Neuronal stem cell (in vitro differentiated cells): ENCODE measurements around the gene DENND6B.

ENCODE experiments used
- DNase-seq: peaks from one replicate; pipeline ENCODE4 v3.0.0-alpha.2; 2013; ENCODE audit warnings: low spot score
- H2AFZ ChIP-seq: one replicate; pipeline ENCODE4 v1.6.1; 2013; ENCODE audit warnings: mild to moderate bottlenecking, low read length, inconsistent platforms
- H2AK5ac ChIP-seq: 2 replicates; pipeline ENCODE4 v1.6.1; 2013; ENCODE audit warnings: low read depth, mild to moderate bottlenecking, inconsistent platforms, low read length, moderate library complexity, mixed read lengths
- H2BK120ac ChIP-seq: 2 replicates; pipeline ENCODE4 v1.6.1; 2013; ENCODE audit warnings: low read depth, mild to moderate bottlenecking, inconsistent platforms, low read length, moderate library complexity, mixed read lengths
- H2BK12ac ChIP-seq: one replicate; pipeline ENCODE4 v1.6.1; 2013; ENCODE audit warnings: low read length, inconsistent platforms
- H2BK15ac ChIP-seq: 2 replicates; pipeline ENCODE4 v1.6.1; 2013; ENCODE audit warnings: mild to moderate bottlenecking, low read length, inconsistent platforms, mixed read lengths
- H2BK5ac ChIP-seq: one replicate; pipeline ENCODE4 v1.6.1; 2013; ENCODE audit warnings: inconsistent platforms, mild to moderate bottlenecking, low read length, moderate library complexity
- H3K14ac ChIP-seq: one replicate; pipeline ENCODE4 v1.6.1; 2013; ENCODE audit warnings: low read length, inconsistent platforms
- H3K18ac ChIP-seq: 2 replicates; pipeline ENCODE4 v1.6.1; 2013; ENCODE audit warnings: low read length, inconsistent platforms
- H3K23ac ChIP-seq: 2 replicates; pipeline ENCODE4 v1.6.1; 2013; ENCODE audit warnings: low read depth, mild to moderate bottlenecking, mixed read lengths, low read length, inconsistent platforms; ENCODE audit not compliant: poor library complexity
- H3K27ac ChIP-seq: replicated peaks from 3 replicates; pipeline ENCODE4 v1.5.1; 2013; ENCODE audit warnings: low read length, inconsistent platforms
- H3K27me3 ChIP-seq, 3 experiments: 2 replicates each; pipeline ENCODE4 v1.6.1; 2013; ENCODE audit warnings: low read length in 3 of 3, mild to moderate bottlenecking in 2 of 3, inconsistent platforms in 1 of 3, low read depth in 1 of 3, mixed read lengths in 1 of 3, moderate library complexity in 1 of 3; ENCODE audit not compliant: control insufficient read depth in 3 of 3, insufficient read depth in 3 of 3
- H3K36me3 ChIP-seq, 2 donors: replicated peaks in 1 of 2; 2 replicates each; pipeline ENCODE4 v1.6.1; 2013; ENCODE audit warnings: low read length in 2 of 2; ENCODE audit not compliant: control insufficient read depth in 2 of 2, insufficient read depth in 2 of 2
- H3K4ac ChIP-seq: 2 replicates; pipeline ENCODE4 v1.6.1; 2013; ENCODE audit warnings: inconsistent platforms, mild to moderate bottlenecking, low read length, moderate library complexity
- H3K4me1 ChIP-seq, 2 donors: 1 replicate in 1 of 2; 2 replicates in 1 of 2; pipeline ENCODE4 v1.6.1; 2013; ENCODE audit warnings: low read length in 2 of 2, low read depth in 1 of 2; ENCODE audit not compliant: control insufficient read depth in 2 of 2, insufficient read depth in 1 of 2
- H3K4me2 ChIP-seq: one replicate; pipeline ENCODE4 v1.6.1; 2013; ENCODE audit warnings: mild to moderate bottlenecking, low read length, inconsistent platforms; ENCODE audit not compliant: insufficient read depth, poor library complexity, severe bottlenecking
- H3K4me3 ChIP-seq, 2 donors: 2 replicates each; pipeline ENCODE4 v1.5.1; 2013; ENCODE audit warnings: low read length in 2 of 2, mild to moderate bottlenecking in 2 of 2, inconsistent platforms in 1 of 2, moderate library complexity in 1 of 2
- H3K79me1 ChIP-seq: one replicate; pipeline ENCODE4 v1.6.1; 2013; ENCODE audit warnings: low read depth, mild to moderate bottlenecking, inconsistent platforms, low read length, moderate library complexity
- H3K9ac ChIP-seq: one replicate; pipeline ENCODE4 v1.6.1; 2013; ENCODE audit warnings: mild to moderate bottlenecking, low read depth, low read length, inconsistent platforms; ENCODE audit not compliant: poor library complexity
- H3K9me3 ChIP-seq, 2 donors: replicated peaks in 1 of 2; 2 replicates each; pipeline versions ENCODE3 to v1.6.1; 2013; ENCODE audit warnings: low read length in 2 of 2, mild to moderate bottlenecking in 2 of 2, inconsistent platforms in 1 of 2, low read depth in 1 of 2, mixed read lengths in 1 of 2, moderate library complexity in 1 of 2; ENCODE audit not compliant: control insufficient read depth in 2 of 2, insufficient read depth in 1 of 2
- H4K8ac ChIP-seq: one replicate; pipeline ENCODE4 v1.6.1; 2013; ENCODE audit warnings: low read depth, mild to moderate bottlenecking, inconsistent platforms, low read length, moderate library complexity
- H4K91ac ChIP-seq: one replicate; pipeline ENCODE4 v1.6.1; 2013; ENCODE audit warnings: low read length, low read depth, mild to moderate bottlenecking, inconsistent platforms; ENCODE audit not compliant: poor library complexity
- WGBS, 2 donors: extraction: QIAGEN DNeasy Blood & Tissue Kit; methylation state at CpG; one replicate each; pipeline ENCODE4 v1.1.7; 2013; ENCODE audit warnings: missing lambda C conversion rate in 2 of 2, mixed read lengths in 1 of 2; ENCODE audit not compliant: insufficient read length in 2 of 2, insufficient replicate concordance in 1 of 2; ENCODE audit errors: extremely low coverage in 2 of 2; 5-methylcytosine and 5-hydroxymethylcytosine counted together

DENND6B gene

DNA sequence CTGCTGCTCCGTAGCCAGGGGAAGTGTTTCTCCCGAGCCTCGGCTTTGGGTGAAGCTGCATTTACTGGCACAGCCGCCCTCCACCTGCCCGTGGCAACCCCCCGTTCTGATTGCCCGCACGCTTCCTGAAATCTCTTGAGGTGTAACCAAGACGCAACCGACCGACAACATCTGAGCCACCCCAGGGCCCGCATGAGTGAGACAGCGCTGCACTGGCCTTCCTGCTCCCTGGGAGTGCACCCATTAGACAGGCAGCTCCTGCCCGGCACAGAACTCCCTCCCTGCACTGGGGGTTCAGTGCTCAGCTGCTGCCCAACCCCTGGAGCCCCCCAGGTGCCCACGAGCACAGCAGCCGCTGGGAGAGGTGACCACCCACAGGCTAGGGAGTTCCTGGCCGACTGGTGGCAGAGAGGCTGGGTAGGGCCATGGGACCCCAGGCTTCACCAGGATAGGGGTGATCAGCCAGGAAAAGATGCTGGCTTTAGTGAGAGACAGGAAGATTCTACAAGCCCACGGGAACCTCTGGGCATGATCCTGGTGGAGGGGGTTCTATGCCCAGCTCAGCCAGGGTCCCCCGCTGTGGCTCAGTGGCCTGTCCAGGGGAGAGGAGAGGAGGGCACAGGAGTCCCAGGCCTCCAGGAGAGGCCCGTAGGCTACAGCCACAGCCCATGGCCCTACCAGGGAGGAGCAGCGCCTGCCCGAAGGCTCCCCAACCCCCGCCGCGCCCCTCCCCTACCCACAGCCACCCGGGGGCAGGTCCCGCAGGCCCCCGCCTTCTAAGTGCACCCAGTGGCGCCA lies 34.0 kb downstream of the DENND6B start:
- H3K79me1 ChIP-seq, result peaks cover 59% of the 10 kb centered on the region
- H3K4me3 ChIP-seq, result peak overlapping the region in 1 of 2 donors; percentile 47
- peak overlapping the region; percentile 94 for H2BK120ac ChIP-seq
- peak overlapping the region; percentile 87 for H3K23ac ChIP-seq
- H2BK12ac ChIP-seq, result peak overlapping the region; percentile 88
- H4K91ac ChIP-seq, result peak overlapping the region; percentile 69
- no peak for DNase-seq
- peaks cover 15 to 31% of the 10 kb centered on the region in 2 donors for H3K4me1 ChIP-seq
- peak overlapping the region; percentile 25 for H3K4me2 ChIP-seq
- no CpG with 5 or more reads among the region's 29 CpGs for WGBS, 2 donors
- peak overlapping the region; percentile 90 for H3K9ac ChIP-seq
- H2BK15ac ChIP-seq, result peak overlapping the region; percentile 87
- no peak overlapping the region for H3K4ac ChIP-seq
- peaks cover 27 to 81% of the 10 kb centered on the region in 2 donors for H3K36me3 ChIP-seq
- peak overlapping the region; percentile 73 for H2AK5ac ChIP-seq
- H3K27me3 ChIP-seq, result no peaks in the 10 kb centered on the region
- H4K8ac ChIP-seq, result no peak overlapping the region
- H2BK5ac ChIP-seq, result peak overlapping the region; percentile 98
- H3K9me3 ChIP-seq, result no peaks in the 10 kb centered on the region
- peak overlapping the region; percentile 80 for H3K27ac ChIP-seq
- H3K14ac ChIP-seq, result peak overlapping the region; percentile 59
- H2AFZ ChIP-seq, result no peak overlapping the region
- peak overlapping the region; percentile 95 for H3K18ac ChIP-seq

DNA sequence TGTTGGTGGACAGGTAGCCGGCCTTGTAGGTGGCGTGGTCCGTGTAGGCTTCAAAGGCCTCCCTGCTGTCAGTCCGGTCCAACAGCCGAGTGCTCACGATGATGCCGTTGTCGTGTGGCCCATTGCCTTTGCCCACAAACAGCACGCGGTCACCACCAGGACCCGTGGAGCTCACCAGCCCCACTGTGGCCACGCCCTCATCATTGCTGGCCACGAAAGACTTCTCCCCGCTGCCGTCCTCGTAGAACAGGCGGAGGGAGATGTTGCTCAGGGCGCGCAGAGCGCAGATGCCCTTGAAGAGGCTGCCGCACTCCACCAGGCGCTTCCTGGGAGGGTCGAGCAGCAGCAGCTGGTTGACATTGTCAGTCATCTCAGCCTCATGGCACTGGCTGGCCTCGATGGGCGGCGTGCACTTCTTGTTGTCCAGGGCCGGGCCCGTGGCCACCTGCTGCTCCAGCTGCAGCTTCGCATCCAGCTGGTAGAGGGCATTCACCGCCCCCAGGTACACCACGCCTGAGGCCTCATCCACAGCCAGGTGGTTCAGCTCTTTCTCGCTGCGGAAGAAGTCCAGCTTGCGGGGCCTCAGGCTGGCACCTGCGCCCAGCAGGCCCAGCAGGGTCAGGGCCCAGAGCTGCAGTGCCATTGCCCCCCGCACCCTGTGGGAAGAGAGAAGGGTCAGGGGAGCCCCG lies 36.7 kb downstream of the DENND6B start:
- Histone ChIP-seq H3K4ac (no peak overlapping the region), H3K79me1 (peaks cover 63% of the 10 kb centered on the region), H4K8ac (no peak overlapping the region), H2BK120ac (no peak overlapping the region), H3K27ac (no peak overlapping the region), H2AK5ac (peak overlapping the region; percentile 41), H2BK15ac (no peak overlapping the region), H3K36me3 (peaks cover 44 to 89% of the 10 kb centered on the region in 2 donors), H2AFZ (no peak overlapping the region), H3K4me2 (no peak overlapping the region), H4K91ac (no peak overlapping the region), H3K23ac (peak overlapping the region; percentile 81), H3K9ac (no peak overlapping the region), H3K27me3 (no peaks in the 10 kb centered on the region), H3K4me3 (no peak overlapping the region), H2BK5ac (no peak overlapping the region), H2BK12ac (no peak overlapping the region), H3K18ac (no peak overlapping the region), H3K4me1 (peaks cover 15 to 28% of the 10 kb centered on the region in 2 donors), H3K9me3 (no peaks in the 10 kb centered on the region), H3K14ac (peak overlapping the region; percentile 63)
- WGBS, 2 donors, result no CpG with 5 or more reads among the region's 37 CpGs
- no peak for DNase-seq

DNA sequence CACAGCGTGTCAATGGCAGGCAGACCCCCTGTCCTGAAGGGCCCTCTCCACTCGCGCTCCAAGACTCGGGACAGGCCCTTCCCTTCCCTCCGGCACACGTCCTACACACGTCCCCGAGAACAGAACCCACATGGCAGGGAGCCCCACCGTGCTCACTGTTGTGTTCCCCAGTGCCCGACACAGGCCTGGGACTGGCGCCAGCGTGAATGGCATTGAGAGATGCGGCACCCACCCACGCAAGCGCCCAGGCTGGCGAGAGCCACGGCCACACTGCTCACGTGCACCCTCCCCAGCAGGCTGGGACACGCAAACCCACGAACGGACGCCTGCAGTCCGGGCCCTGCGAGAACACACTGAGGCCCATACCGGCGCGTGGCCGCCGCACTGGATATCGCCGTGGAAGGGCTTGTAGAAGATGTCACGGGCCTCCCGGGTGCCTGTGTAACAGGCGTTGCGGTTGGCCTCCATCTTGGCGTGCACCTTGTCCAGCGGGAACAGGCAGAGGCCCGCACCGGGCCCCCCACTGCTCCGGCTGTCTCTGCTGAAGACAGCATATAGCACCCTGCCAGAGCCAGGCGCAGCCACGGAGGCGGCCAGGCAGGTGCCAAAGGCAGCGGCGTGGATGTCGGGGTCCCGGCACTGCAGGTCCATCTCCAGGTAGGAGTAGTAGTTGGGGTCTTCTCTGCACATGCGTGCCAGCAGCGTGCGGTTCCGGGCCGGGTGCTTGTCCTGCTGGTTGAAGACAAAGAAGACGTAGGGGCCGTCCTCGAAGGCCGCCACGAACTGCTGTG lies 37.5 kb downstream of the DENND6B start:
- no peaks in the 10 kb centered on the region for H3K9me3 ChIP-seq
- peaks cover 60% of the 10 kb centered on the region for H3K79me1 ChIP-seq
- no peak overlapping the region for H3K27ac ChIP-seq
- peak overlapping the region; percentile 41 for H2AK5ac ChIP-seq
- no CpG with 5 or more reads among the region's 57 CpGs for WGBS, 2 donors
- no peak overlapping the region for H2AFZ ChIP-seq
- H3K4me2 ChIP-seq, result no peak overlapping the region
- no peak overlapping the region for H4K8ac ChIP-seq
- no peak overlapping the region for H2BK120ac ChIP-seq
- no peak for DNase-seq
- no peak overlapping the region for H2BK15ac ChIP-seq
- no peak overlapping the region for H3K18ac ChIP-seq
- H3K4ac ChIP-seq, result no peak overlapping the region
- H3K23ac ChIP-seq, result peak overlapping the region; percentile 81
- peak overlapping the region; percentile 82 for H2BK5ac ChIP-seq
- no peak overlapping the region for H3K4me3 ChIP-seq
- H3K14ac ChIP-seq, result peak overlapping the region; percentile 21
- no peaks in the 10 kb centered on the region for H3K27me3 ChIP-seq
- H4K91ac ChIP-seq, result no peak overlapping the region
- peak overlapping the region; percentile 3 for H2BK12ac ChIP-seq
- H3K36me3 ChIP-seq, result peaks cover 46 to 89% of the 10 kb centered on the region in 2 donors
- H3K4me1 ChIP-seq, result peaks cover 13 to 27% of the 10 kb centered on the region in 2 donors
- H3K9ac ChIP-seq, result no peak overlapping the region
